HG03097 (cell line): ENCODE results near the gene PTPN5.

Experiments used
- ATAC-seq: cut with Tn5 transposase; IDR thresholded peaks from one replicate; pipeline ENCODE4 v1.9.1; 2021; ENCODE audit not compliant: unreplicated experiment, low FRiP score

PTPN5 gene

DNA sequence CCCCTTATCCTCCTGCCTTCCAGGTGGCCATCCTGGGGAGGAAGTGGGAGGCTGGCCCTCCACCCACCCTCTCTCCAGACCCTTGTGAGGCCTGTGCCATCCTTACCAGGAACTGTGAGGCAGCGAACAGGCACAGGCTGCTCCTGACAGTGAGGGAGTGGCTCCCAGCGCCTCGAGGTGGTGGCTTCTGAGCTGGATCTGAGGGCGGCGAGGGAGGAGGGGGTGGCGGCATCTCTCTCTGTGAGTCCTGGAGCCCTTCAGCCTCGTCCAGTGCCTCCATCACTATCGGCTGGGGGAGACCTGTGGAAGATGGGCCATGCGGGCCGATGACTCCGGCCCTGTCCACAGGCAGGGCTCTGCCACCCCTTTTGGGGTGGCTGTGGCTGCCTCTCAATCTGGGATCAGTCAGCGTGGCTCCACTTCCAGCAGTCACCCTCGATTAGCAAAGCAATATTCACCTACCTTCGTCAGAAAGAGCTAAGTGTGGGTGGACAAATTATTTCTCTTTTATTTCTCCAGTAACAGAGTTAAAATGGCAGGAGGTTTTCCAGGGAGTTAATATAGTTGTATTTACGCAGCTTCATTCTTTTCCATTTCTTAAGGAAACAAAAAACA is 47.6 kb downstream of the PTPN5 start:
- ATAC-seq, result no peak

- no peak for ATAC-seq
Measured at GRCh38 chr11:18743365-18743764, 48.2 kb downstream of the PTPN5 start.

- ATAC-seq, result no peak
Measured at GRCh38 chr11:18741783-18742182, 49.8 kb downstream of the PTPN5 start.

DNA sequence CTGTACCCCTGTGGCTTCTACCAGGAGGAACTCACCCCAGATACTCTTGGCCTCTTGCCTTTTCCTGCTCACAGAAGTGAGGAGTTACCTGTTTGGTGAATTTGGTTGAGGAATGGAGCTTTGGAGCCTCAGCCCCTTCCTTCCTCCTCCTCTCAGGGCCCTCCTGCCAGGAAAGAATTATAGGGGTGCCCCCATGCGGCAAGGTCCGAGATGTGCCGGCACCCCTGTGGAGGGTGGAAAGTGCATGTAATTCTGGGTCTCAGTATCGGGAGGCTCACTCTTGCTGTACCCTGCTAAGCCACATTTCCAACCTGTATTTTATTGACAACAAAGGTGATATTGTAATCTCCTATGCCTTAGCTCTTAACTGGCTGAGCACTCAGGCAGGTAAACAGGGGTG is 51.9 kb downstream of the PTPN5 start:
- ATAC-seq, result no peak

DNA sequence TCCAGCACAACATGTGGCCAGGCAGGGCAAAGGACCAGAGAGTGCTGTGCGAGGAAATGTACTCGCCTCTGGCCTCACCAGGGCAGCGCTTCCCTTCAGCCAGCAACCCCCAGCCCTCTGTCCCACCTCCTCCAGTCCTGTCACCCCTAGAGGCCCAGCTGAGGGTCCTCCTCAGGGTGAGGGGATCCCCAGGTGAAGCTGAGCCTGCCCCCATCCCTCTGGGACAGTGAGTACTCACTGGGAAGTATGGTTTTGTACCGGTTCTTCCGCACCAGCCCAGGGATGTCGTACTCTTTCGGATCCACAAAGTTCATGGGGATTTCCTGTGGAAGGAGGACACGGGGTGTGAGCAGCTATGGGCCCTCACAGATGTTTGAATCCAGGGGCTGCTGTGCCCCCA is 54.0 kb downstream of the PTPN5 start:
- ATAC-seq, result no peak

DNA sequence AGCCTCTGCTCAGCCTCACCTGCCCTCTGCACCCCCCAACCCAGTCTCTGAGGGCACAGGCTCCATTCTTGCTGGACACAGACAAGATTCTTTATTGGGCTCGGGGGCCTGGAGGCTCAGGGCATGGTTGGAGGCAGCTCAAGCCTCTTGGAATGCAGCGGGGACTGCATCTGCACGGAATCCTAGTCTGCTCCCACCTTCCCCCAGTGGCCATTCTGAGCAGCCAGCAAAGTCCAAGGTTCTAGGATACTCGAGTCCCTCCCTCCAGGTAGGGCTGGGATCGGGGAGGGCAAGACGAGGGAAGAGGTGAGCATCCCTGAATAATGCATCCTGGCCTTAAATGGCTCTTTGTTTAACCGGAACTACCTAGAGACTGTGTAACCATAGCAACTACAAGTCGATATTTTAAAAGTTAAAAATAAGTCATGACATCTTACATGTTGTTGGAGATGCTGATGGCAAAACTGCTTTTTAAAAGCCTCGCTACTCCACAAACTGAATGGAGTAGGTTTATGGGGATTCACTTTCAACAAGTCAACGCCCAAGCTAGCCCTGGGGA is 54.9 kb downstream of the PTPN5 start:
- no peak for ATAC-seq

DNA sequence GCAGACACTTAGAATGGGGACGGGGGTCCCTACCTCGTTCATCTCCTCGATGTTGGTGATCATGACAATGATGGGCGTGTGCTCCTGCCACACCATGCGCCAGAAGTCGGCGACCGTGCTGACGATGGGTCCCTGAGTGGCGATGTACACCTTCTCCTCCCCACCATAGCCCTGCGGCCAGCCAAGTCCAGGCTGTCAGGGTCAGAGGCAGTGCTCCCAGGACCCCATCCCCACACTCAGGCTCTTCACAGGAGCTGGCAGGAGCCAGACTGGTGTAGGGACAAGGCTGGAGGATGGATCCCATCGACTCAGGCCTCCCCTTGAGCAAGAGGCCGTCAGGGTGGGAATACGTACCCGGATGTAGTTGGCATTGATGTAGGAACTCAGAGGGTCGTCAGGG is 58.4 kb downstream of the PTPN5 start:
- no peak for ATAC-seq

DNA sequence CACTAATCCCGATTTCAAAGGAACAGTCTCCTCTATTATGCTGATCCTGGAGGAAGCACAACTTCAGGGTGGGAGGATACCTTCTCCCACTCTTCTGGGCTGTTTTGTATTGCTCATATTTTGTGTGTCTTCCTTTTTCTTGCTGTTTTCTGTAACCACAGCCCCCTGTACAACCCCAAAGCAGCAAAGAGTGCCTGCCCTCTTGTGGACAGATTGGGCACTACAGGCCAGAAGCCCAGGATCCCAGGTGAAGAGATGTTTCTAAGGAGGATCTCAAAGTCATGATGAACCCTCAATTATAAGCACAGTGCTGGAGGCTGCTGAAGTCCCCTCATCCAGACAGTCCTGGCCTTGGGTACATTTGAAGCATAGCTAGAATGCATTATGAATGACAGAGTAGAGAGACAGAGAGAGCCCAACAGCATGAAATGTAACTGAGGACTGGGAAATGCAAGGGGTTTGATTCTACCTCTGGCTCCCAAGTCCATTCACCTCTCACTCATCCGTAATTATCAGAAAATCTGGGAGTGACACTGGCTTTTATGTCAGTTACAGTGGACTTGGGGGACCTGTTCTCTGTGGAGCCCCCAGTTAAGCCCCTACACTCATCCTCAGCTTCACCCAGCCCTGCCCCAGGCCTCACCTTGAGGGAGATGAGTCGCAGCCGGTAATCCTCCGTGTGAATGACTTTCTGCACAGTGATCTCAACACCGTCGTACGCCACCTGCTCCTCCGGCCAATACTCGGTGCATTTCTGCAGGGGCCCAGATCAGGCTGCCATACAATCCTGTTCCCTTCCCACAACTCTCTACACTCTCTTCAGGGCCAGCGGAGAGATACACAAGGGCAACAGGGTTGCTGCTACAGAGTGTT is 59.4 kb downstream of the PTPN5 start:
- no peak for ATAC-seq

- ATAC-seq, result no peak
Measured at GRCh38 chr11:18731441-18731840, 60.2 kb downstream of the PTPN5 start.

- ATAC-seq, result no peak
Measured at GRCh38 chr11:18730020-18730419, 61.6 kb downstream of the PTPN5 start.

- no peak for ATAC-seq
Measured at GRCh38 chr11:18729426-18729825, 62.2 kb downstream of the PTPN5 start.

DNA sequence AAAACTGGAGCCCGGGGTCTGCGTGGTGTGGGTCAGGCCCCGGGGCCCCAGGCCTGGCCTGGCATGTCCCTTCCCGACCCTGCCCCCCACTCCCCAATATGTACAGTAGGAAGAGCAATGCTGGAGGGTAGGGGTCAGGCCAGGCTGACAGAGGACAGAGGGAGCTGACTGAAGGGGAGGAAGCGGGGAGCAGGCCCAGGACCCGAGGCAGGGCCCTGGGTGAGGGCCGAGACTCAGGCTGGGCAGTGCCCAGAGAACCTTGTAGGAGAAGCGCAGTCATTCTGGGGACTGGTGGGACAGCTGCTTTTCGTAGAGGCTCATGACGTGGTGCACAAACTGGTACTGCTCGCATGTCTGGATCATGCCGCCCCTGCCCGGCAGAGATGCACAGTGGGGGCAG is 62.9 kb downstream of the PTPN5 start:
- no peak for ATAC-seq

GRCh38 chr11:18727479-18728236 is 63.9 kb downstream of the PTPN5 start:
- no peak for ATAC-seq

- ATAC-seq, result no peak
Measured at GRCh38 chr11:18726040-18726439, 65.6 kb downstream of the PTPN5 start, which contains the start of gene IGSF22. IGSF22 (minus strand) TSS chr11:18726188; CDS start chr11:18724236, 1,952 bp downstream.

DNA sequence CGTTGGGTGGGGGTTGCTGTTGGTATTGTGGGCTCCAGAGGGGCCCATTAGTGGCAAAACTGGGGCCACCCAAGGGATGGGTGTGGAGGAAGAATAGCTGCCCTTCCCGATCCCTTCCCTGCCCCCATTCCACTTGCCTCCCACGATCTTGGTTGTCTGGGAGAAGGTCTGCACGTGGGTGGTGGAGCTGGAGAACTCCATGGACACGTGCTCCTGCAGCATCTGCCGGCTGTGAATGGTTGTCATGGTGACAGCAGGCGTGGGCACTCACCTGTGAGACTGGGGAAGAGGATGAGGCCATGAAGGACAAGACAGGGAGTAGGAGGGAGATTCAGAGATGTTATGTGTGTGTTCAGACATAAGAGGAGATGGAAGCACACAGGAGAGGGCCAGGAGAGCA is 67.6 kb downstream of the PTPN5 start:
- no peak for ATAC-seq

DNA sequence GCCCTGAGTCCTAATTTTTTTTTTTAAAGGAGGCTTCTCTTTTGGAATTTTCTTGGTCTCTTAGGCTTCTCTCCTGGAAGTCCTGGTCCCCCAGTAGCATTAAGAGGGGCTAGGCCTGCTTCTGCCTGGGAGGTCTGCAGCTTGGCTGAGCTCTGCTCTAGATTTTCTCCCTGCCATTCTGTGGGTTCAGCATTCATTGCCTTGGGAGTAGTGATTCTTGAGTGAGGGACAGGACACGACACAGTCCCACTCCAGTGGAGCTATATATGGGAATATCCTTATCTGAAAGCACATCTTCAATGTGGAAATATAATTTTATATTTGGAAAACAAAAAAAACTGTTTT is 69.3 kb downstream of the PTPN5 start:
- ATAC-seq, result no peak

- peak; percentile 49 for ATAC-seq
Measured at GRCh38 chr11:18721561-18722292, 69.9 kb downstream of the PTPN5 start.

DNA sequence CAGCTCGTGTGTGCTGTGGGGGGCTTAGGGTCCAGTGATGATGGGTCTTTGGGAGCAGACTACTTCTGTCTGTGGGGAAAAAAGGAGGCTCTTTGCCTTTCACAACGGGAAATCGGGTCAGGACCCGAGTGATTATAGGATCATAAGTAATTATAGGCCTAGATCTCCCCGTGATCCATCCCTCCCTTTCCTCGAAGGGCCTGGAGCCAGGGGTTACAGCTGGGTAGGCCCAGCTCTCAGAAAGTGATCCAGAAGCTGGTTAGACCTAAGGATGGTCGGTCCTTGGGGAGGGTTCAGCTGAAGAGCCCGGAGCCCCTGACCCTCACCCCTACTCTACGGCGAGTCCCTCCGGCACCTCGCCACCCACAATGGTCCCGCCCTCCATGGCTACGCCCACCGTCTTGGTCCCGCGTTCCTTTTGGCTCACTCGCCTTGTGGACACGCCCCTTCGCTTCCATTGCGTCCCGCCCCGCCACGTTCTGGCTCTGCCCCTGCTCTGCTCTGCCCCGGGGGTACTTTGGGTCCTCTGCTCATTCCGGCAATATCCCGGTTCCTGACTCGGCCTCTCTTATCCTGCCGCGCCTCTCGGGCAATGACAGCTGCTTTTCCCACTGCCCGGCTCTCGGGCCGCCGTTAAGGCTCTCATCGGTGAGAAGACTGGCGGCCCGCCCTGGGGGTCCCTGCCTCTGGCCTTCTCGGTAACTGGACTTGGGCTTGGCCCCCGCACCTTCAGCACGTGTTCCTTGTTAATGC is 70.6 kb downstream of the PTPN5 start:
- ATAC-seq, result no peak

- ATAC-seq, result no peak
Measured at GRCh38 chr11:18720091-18720807, 71.3 kb downstream of the PTPN5 start.
